Fibroblast of gingiva (primary cell): ENCODE measurements around the gene ANKRD11.
"Not testable (repeated sequence)": the region's sequence is repeated elsewhere in the genome, so short reads cannot be mapped to it uniquely, and the experiment has no call there.

Source experiments
- DNase-seq: peaks from one replicate; pipeline ENCODE4 v3.0.0-alpha.2; 2011; ENCODE audit warnings: low read depth

Gene ANKRD11

GRCh38 chr16:89264800-89265550, 225.4 kb downstream of the ANKRD11 start:
- DNase-seq: no peak

GRCh38 chr16:89261691-89262563, 228.4 kb downstream of the ANKRD11 start:
- no peak for DNase-seq

- not testable (repeated sequence) for DNase-seq
Observed at GRCh38 chr16:89259901-89260300, 230.5 kb downstream of the ANKRD11 start.

DNA sequence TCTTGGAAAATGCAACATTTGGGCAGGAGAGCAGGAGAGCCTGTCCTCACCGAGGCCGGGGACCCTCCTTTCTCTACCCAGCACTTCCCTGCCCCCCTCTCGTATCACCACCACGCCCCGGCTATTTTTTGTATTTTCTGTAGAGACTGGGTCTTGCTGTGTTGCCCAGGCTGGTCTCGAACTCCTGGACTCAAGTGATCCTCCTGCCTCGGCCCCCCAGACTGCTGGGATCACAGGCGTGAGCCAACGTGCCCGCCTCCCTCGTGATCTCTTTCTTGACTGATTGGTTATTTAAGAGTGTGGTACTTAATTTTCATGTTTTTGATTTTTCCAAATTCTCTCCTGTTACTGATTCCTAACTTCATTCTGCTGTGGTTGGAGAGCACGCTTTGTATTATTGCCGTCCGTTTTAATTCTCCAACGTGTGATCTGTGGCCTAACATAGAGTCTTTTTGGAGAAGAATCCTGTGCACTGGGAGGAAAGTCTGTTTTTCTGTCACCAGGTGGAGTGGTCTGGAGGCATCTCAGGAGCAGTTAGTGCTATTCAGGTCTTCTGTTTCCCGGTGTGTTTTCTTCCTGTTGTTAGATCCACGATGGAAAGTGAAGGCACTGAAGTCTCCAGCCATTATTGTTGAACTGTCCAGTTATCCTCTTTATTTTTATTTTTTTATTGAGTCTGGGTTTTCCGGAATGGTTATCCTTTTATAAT, 232.4 kb downstream of the ANKRD11 start:
- no peak for DNase-seq

DNA sequence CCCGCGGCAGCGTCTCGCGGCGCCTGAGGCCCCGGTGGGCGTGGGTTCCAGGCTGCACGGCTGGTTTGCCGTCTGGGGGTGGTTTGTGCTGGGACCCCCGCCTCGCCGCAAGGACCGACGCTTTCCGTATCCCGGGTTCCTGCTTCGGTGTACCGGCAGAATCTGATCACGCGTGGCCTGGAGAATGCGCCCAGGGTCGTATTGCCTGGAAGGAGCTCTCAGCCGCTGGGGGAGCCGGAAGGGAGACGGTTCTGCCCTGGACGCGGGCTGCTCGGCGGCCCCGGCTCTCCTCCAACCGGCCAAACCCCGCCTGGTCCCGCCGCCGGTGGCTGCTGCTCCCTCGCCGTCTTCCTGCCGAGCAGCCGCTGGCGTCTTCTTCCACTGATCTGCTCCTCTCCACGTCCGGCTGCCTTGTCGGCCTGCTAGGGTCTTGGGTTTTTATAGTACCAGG, 233.1 kb downstream of the ANKRD11 start:
- no peak for DNase-seq

GRCh38 chr16:89256651-89257254, 233.6 kb downstream of the ANKRD11 start:
- DNase-seq: peak; percentile 25

- no peak for DNase-seq
Observed at GRCh38 chr16:89253548-89254287, 236.6 kb downstream of the ANKRD11 start.

DNA sequence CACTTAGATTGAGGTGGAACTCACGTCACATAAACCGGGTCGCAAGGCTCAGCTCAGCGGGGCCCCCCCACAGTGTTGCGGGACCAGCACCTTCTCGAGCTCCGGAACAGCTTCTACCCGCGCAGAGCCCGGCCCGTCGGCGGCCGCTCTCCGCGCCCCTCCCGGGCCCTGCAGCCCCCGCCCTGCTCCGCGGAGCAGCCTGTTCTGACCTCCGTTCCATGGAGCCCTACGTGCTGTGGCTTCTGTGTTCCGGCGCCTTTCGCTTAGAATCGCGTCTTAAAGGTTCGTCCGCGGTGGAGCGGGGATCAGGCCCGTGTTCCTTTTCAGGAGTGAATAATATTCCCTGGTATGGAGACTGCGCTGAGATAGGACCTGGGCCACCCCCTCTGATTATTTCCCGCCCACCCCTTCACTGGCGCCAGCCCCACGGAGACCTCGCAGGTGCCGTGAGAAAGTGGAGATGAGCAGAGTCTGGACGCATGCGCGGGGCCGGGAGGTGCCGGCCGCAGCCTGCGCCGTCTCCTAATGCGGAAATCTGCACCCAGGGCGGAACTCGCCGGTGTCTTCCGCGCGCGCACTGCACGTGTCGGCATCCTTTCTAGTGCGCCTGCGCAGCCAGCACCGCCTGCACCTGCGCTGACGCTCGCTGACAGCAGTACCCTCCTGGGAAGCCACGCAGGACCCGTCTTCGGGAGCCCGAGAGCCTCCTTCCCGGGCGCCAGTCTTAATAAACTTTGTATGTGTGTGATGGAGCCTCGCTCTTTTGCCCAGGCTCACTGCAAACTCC, 242.0 kb downstream of the ANKRD11 start:
- DNase-seq: no peak

GRCh38 chr16:89247734-89248075, 242.7 kb downstream of the ANKRD11 start:
- not testable (repeated sequence) for DNase-seq

GRCh38 chr16:89246903-89247733, 243.2 kb downstream of the ANKRD11 start:
- peak; percentile 65 for DNase-seq

DNA sequence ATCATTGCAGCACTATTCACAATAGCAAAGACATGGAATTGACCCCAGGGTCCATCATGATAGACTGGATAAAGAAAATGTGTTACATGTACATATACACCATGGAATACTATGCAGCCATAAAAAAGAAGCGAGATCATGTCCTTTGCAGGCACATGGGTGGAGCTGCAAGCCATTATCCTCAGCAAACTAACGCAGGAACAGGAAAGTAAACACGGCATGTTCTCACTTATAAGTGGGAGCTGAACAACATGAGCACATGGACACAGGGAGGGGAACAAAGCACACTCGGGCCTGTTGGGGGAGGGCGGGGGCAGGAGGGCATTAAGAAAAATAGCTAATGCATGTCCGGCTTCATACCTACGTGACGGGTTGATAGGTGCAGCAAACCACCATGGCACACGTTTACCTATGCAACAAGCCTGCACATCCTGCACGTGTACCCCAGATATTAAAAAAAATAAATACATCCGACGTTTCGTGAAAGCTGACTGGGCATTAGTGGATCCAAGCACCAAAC, 243.9 kb downstream of the ANKRD11 start:
- no peak for DNase-seq

- DNase-seq: no peak
Observed at GRCh38 chr16:89244754-89245153, 245.6 kb downstream of the ANKRD11 start.

DNA sequence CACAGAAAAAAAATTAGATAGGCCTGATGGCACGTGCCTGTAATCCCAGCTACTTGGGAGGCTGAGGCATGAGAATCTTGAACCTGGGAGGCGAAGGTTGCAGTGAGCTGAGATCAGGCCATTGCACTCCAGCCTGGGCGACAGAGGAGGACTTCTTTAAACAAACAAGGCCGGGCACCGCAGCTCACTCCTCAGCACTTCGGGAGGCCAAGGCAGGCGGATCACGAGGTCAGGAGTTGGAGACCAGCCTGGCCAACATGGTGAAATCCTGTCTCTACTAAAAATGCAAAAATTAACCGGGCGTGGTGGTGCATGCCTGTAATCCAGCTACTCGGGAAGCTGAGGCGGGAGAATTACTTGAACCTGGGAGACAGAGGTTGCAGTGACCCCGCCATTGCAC, 246.1 kb downstream of the ANKRD11 start:
- DNase-seq: not testable (repeated sequence)

GRCh38 chr16:89243664-89244063, 246.7 kb downstream of the ANKRD11 start:
- DNase-seq: no peak

- DNase-seq: no peak
Observed at GRCh38 chr16:89242795-89243200, 247.6 kb downstream of the ANKRD11 start.

- peak; percentile 78 for DNase-seq
Observed at GRCh38 chr16:89241187-89242007, 249.0 kb downstream of the ANKRD11 start.

- no peak for DNase-seq
Observed at GRCh38 chr16:89237733-89238132, 252.6 kb downstream of the ANKRD11 start.

DNA sequence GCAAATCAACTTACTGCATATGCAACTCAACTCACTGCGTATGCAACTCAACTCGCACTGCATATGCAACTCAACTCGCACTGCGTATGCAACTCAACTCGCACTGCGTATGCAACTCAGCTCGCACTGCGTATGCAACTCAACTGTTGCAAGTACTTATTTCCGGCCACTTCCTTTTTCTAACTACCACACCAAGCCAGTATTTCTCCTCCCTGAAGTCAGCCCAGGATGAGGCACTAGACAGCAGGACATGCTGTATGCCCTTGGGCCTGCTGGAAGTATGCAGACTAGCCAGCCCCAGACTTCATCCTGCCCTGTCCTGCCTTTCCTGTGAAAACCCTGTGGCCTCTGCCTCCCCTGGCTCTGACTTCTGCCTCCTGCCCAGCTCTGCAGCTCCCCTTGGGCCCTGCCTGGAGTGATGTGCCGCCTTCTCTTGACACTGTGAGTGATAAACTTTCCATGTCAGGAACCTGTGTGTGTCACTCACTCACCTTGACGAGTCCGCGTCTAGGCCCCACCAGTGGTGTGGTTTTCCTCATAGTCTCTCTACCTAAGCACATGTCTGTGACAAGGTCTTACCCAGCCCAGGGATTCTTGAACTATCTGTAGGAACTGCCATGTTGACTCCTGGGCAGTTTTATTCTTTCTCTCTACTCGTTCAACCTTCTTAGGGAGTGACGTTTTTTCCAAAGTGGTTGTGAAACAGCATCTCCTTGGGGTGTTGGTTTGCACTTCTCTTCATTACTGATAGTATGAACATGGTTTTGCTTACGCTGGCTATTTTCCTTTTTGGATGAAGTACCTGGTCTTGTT, 256.5 kb downstream of the ANKRD11 start:
- no peak for DNase-seq
